Kidney epithelial cell (primary cell): ENCODE data around the gene SH3RF2. TPM values are rescaled to one million over a fixed set of nuclear protein-coding genes. Genes with fewer than 3 reads are reported as not detected.
"Not testable (repeated sequence)": the region's sequence is repeated elsewhere in the genome, so short reads cannot be mapped to it uniquely, and the experiment has no call there.

Experiments
- DNase-seq: peaks from one replicate; pipeline ENCODE4 v3.0.0-alpha.2; 2010; ENCODE audit warnings: low read depth
- H3K27me3 ChIP-seq: 2 replicates; pipeline ENCODE4 v1.6.0; 2011; ENCODE audit warnings: low read length; ENCODE audit not compliant: control insufficient read depth, insufficient read depth
- H3K36me3 ChIP-seq: 2 replicates; pipeline ENCODE4 v1.5.1; 2011; ENCODE audit warnings: low read length; ENCODE audit not compliant: control insufficient read depth, insufficient read depth
- H3K4me3 ChIP-seq: 2 replicates; pipeline ENCODE4 v1.5.1; 2011; ENCODE audit warnings: low read depth, mild to moderate bottlenecking, control low read depth, low read length
- total RNA-seq: library from RNA; depleted of rRNA; stranded (reverse); fragments of >200 nt; gene quantifications from 2 replicates; pipeline ENCODE4 v1.2.3, GENCODE V29; 2015
- TF ChIP-seq, protein P1 (sequence below): IDR thresholded peaks from 2 replicates; pipeline ENCODE4 v1.5.1; 2011; ENCODE audit warnings: mild to moderate bottlenecking, moderate library complexity, low read length, control low read depth, inconsistent platforms; ENCODE audit not compliant: insufficient read depth, poor library complexity, severe bottlenecking

The SH3RF2 gene
- total RNA-seq, 1 donor from 2014 or later: 10.3 TPM

- Histone ChIP-seq H3K4me3 (no peak overlapping the region), H3K27me3 (no peaks in the 10 kb centered on the region), H3K36me3 (no peaks in the 10 kb centered on the region)
- DNase-seq: no peak
- TF ChIP-seq, protein P1, sequence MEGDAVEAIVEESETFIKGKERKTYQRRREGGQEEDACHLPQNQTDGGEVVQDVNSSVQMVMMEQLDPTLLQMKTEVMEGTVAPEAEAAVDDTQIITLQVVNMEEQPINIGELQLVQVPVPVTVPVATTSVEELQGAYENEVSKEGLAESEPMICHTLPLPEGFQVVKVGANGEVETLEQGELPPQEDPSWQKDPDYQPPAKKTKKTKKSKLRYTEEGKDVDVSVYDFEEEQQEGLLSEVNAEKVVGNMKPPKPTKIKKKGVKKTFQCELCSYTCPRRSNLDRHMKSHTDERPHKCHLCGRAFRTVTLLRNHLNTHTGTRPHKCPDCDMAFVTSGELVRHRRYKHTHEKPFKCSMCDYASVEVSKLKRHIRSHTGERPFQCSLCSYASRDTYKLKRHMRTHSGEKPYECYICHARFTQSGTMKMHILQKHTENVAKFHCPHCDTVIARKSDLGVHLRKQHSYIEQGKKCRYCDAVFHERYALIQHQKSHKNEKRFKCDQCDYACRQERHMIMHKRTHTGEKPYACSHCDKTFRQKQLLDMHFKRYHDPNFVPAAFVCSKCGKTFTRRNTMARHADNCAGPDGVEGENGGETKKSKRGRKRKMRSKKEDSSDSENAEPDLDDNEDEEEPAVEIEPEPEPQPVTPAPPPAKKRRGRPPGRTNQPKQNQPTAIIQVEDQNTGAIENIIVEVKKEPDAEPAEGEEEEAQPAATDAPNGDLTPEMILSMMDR: peak; percentile 3
Observed at GRCh38 chr5:146007270-146007669, 70.9 kb downstream of the SH3RF2 start.

GRCh38 chr5:146007989-146008388 lies 71.6 kb downstream of the SH3RF2 start:
- no peak overlapping the region for H3K4me3 ChIP-seq
- H3K36me3 ChIP-seq: no peaks in the 10 kb centered on the region
- no peaks in the 10 kb centered on the region for H3K27me3 ChIP-seq
- DNase-seq: no peak
- TF ChIP-seq, protein P1: no peak

- DNase-seq: no peak
- no peaks in the 10 kb centered on the region for H3K27me3 ChIP-seq
- no peak overlapping the region for H3K4me3 ChIP-seq
- H3K36me3 ChIP-seq: no peaks in the 10 kb centered on the region
- TF ChIP-seq, protein P1: no peak
Observed at GRCh38 chr5:146009020-146009419, 72.6 kb downstream of the SH3RF2 start.

DNA sequence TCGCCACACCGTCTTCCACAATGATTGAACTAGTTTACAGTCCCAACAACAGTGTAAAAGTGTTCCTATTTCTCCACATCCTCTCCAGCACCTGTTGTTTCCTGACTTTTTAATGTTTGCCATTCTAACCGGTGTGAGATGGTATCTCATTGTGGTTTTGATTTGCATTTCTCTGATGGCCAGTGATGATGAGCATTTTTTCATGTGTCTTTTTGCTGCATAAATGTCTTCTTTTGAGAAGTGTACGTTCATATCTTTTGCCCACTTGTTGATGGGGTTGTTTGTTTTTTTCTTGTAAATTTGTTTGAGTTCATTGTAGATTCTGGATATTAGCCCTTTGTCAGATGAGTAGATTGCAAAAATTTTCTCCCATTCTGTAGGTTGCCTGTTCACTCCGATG lies 74.1 kb downstream of the SH3RF2 start:
- H3K27me3 ChIP-seq, H3K36me3 ChIP-seq, DNase-seq, H3K4me3 ChIP-seq: not testable (repeated sequence)

DNA sequence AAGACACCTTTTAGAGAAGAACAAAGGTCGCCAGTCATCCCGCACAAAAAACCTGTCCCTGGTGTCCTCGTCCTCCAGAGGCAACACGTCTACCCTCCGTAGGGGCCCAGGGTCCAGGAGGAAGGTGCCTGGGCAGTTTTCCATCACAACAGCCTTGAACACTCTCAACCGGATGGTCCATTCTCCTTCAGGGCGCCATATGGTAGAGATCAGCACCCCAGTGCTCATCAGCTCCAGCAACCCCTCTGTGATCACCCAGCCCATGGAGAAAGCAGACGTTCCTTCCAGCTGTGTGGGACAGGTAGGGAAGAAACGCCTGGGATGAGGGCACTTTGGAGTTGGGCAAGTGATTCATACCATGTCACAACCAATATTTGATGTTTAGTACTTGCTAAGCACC lies 77.4 kb downstream of the SH3RF2 start:
- no peak overlapping the region for H3K4me3 ChIP-seq
- TF ChIP-seq, protein P1: no peak
- H3K36me3 ChIP-seq: no peaks in the 10 kb centered on the region
- H3K27me3 ChIP-seq: no peaks in the 10 kb centered on the region
- DNase-seq: no peak

- TF ChIP-seq, protein P1: no peak
- H3K27me3 ChIP-seq: no peaks in the 10 kb centered on the region
- DNase-seq: no peak
- H3K36me3 ChIP-seq: no peaks in the 10 kb centered on the region
- no peak overlapping the region for H3K4me3 ChIP-seq
Observed at GRCh38 chr5:146015001-146015400, 78.6 kb downstream of the SH3RF2 start.
